Activated T-helper 1 cell treated with anti-CD3 and anti-CD28 coated beads, Interleukin-12 subunit alpha, Interleukin-12 subunit beta, Interleukin-2, Interleukin-4 antibody, amounts not matched to agents 30 ng/mL and 10 ng/mL and 1 ng/mL, durations not matched to agents 14 hours and 24 hours and 36 hours (primary cell): ENCODE results near the gene AMER3. TPM values are rescaled to one million over a fixed set of nuclear protein-coding genes. Genes with fewer than 3 reads are reported as not detected.

Experiments used
- DNase-seq: peaks from one replicate; pipeline ENCODE4 v3.0.0; 2021; ENCODE audit warnings: low spot score
- H3K27ac Mint-ChIP-seq: one replicate; pipeline ENCODE4 v1.8.0; 2021; ENCODE audit warnings: mild to moderate bottlenecking, mixed read lengths
- H3K27me3 Mint-ChIP-seq: one replicate; pipeline ENCODE4 v1.8.0; 2022; ENCODE audit warnings: mild to moderate bottlenecking, moderate library complexity, mixed read lengths; ENCODE audit not compliant: insufficient read depth
- H3K36me3 Mint-ChIP-seq: one replicate; pipeline ENCODE4 v1.8.0; 2021; ENCODE audit warnings: low read depth, mixed read lengths
- H3K4me1 Mint-ChIP-seq: one replicate; pipeline ENCODE4 v1.8.0; 2021; ENCODE audit warnings: low read depth, mixed read lengths
- H3K4me3 Mint-ChIP-seq: one replicate; pipeline ENCODE4 v1.8.0; 2021; ENCODE audit warnings: mild to moderate bottlenecking, moderate library complexity, mixed read lengths
- H3K9me3 Mint-ChIP-seq: one replicate; pipeline ENCODE4 v1.8.0; 2021; ENCODE audit warnings: mixed read lengths
- intact Hi-C: fragments of 100-400 bp; cut with micrococcal nuclease; formaldehyde crosslinking; loops from one replicate; pipeline ENCODE4 v1.15.1; 2024
- total RNA-seq: library from RNA; stranded (reverse); gene quantifications from 2 replicates; pipeline ENCODE4 v1.2.3, GENCODE V29; 2022

The AMER3 gene
- total RNA-seq, 1 donor from 2014 or later = not detected

GRCh38 chr2:130759906-130760753 is 4.8 kb downstream of the AMER3 start:
- Mint-ChIP-seq H3K9me3 (no peaks in the 10 kb centered on the region), H3K36me3 (no peaks in the 10 kb centered on the region), H3K4me3 (no peak overlapping the region), H3K4me1 (no peaks in the 10 kb centered on the region), H3K27ac (no peak overlapping the region), H3K27me3 (peaks cover 27% of the 10 kb centered on the region)
- intact Hi-C loops = no loop called here
- DNase-seq = no peak

DNA sequence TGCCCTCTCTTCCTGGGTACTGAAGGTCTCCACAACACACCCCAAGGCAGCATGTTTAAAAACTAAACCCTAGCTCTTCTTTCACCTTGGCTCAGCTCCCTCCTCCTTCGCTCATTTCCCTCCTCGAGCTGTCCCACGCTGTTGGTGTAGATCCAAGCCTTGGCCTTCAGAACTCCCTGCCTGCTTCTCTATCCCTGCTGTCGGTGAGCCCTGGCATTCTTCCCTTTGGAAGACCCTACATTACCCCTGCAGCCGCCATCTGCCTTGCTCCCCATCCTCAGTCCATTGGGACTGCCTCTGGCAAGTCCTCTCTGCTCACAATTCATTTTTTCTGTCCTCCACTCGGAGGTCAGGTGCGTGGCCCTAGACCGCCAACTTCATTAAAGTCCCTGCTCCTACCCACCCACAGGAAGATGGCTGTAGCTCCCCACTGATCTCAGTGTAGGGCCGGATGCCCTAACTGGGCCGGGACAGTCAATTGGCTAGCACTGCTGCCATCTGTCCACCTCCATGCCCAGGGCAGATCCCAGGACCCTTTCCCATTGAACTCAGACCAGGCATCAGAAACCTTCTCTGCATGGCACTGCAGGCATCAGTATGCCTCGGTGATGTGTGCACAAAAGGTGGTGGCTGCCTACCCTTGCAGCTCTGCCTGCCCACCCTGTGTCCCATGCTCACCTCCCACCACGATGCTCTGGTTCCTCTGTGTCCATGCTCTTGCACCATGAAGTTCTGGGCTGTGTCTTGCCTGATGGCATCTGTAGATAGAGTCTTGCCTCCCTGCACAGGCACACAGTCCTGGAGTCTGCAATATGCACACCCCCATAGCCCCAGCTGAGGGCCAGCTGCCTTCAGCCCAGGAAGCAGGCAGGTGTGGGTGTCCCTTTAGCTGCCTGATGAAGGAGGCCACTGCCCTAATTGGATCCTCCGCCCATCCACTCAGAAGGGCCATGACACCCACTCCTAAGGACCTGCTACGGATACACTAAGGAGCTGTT is 5.7 kb downstream of the AMER3 start:
- Mint-ChIP-seq H3K36me3 (no peaks in the 10 kb centered on the region), H3K4me3 (no peak overlapping the region), H3K4me1 (no peaks in the 10 kb centered on the region), H3K27me3 (peaks cover 22% of the 10 kb centered on the region), H3K9me3 (no peaks in the 10 kb centered on the region), H3K27ac (no peak overlapping the region)
- DNase-seq = no peak
- intact Hi-C loops = no loop called here

DNA sequence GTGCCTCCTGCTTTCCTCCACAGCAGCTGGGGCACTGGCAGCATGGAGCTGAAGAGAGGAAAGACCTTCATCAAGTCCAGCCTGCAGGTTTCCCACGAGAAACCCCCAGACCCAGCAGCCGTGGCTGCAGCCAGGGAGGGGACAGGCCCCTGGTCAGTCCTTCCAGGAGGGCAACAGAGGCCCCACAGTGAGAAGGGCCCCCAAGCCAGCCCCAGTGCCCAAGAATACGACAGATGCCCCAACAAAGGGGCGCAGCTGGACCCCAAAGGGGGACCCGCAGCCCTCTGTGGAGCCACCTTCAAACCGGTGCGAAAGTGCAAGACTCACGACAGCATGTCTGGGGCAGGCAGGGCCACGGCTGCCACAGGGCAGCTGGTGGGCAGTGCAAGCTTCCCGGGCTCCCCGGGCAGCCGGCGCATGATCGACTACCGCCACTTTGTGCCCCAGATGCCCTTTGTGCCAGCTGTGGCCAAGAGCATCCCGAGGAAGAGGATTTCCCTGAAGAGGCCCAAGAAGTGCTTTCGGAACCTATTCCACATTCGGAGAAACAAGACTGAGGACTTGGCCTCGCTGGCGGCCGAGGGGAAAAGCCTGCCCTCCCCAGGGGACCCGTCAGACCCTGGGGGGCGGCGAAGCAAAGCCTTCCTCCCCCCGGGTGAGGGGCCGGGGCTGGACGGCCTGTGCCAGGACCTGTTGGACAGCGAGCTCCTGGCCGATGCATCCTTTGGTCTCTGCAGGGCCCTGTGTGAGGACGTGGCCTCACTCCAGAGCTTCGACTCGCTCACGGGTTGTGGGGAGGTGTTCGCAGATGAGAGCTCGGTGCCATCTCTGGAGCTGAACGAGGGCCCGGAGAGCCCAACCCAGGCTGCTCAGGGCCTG is 6.9 kb downstream of the AMER3 start:
- no peaks in the 10 kb centered on the region for H3K9me3 Mint-ChIP-seq
- no peak overlapping the region for H3K27ac Mint-ChIP-seq
- no peaks in the 10 kb centered on the region for H3K4me1 Mint-ChIP-seq
- H3K36me3 Mint-ChIP-seq = no peaks in the 10 kb centered on the region
- intact Hi-C loops = no loop called here
- no peak for DNase-seq
- H3K27me3 Mint-ChIP-seq = peaks cover 18% of the 10 kb centered on the region
- no peak overlapping the region for H3K4me3 Mint-ChIP-seq

GRCh38 chr2:130762910-130763385 is 7.6 kb downstream of the AMER3 start:
- DNase-seq = no peak
- H3K4me1 Mint-ChIP-seq = no peaks in the 10 kb centered on the region
- no peak overlapping the region for H3K27ac Mint-ChIP-seq
- intact Hi-C loops = no loop called here
- no peaks in the 10 kb centered on the region for H3K36me3 Mint-ChIP-seq
- H3K4me3 Mint-ChIP-seq = no peak overlapping the region
- no peaks in the 10 kb centered on the region for H3K9me3 Mint-ChIP-seq
- H3K27me3 Mint-ChIP-seq = peaks cover 12% of the 10 kb centered on the region

- intact Hi-C loops = no loop called here
- DNase-seq = no peak
- peaks cover 12% of the 10 kb centered on the region for H3K27me3 Mint-ChIP-seq
- H3K4me1 Mint-ChIP-seq = no peaks in the 10 kb centered on the region
- no peak overlapping the region for H3K4me3 Mint-ChIP-seq
- H3K9me3 Mint-ChIP-seq = no peaks in the 10 kb centered on the region
- no peaks in the 10 kb centered on the region for H3K36me3 Mint-ChIP-seq
- H3K27ac Mint-ChIP-seq = no peak overlapping the region
These were observed 8.1 kb downstream of the AMER3 start for GRCh38 chr2:130763405-130763804.

DNA sequence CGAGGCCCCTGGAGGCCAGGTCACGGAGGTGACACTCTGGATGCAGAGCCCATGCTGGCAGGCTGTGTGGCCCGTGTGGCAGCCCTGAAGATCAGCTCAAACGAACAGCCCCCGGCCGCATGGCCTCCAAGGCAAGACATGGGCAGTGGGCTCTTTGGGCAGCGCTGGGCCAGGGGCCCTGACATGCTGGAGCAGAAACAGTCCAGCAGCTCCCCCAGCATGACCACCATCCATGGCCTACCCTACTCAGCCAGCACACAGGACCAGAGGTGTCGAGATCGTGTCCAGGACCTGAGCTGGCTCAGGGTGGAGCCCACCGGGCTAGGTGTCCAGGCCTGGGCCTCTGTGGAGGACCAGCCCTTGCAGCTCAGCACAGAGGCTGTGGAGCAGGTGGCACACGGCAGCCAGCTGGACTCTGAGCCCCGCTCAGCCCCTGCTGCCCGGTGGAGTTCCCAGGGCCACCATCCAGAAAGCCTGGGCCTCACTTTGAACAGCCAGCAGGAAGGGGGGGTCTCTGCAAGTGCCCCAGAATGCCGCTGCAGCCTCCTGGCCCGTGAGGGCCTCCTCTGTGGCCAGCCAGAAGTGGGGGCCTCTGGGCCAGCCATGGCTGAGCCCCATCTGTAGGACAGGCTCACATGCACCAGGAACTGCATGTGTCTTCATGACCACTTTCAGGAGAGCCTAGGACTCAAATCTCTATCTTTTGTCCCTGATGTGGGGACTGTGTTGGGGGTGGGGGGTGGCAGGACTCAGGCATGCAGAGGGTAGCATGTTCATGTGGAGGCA is 8.9 kb downstream of the AMER3 start:
- no peaks in the 10 kb centered on the region for H3K9me3 Mint-ChIP-seq
- no peak overlapping the region for H3K27ac Mint-ChIP-seq
- intact Hi-C loops = no loop called here
- no peak overlapping the region for H3K4me3 Mint-ChIP-seq
- no peaks in the 10 kb centered on the region for H3K36me3 Mint-ChIP-seq
- H3K4me1 Mint-ChIP-seq = no peaks in the 10 kb centered on the region
- H3K27me3 Mint-ChIP-seq = peaks cover 9% of the 10 kb centered on the region
- DNase-seq = no peak

DNA sequence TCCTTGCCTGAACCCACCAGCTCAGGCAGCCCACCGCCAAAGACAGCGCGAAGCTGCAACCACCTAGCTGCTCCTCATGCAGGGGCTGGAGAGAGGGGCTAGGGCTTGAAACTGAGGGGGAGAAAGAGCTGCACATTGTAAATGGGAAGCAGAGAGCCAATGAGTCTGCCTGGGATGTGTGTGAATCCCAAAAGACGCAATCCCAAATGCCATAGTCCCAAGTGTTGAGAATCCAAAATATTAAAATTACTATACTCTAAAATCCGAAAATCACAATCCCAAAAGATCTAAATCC is 9.4 kb downstream of the AMER3 start:
- DNase-seq = no peak
- Mint-ChIP-seq H3K9me3 (no peaks in the 10 kb centered on the region), H3K4me1 (no peaks in the 10 kb centered on the region), H3K4me3 (no peak overlapping the region), H3K27me3 (peaks cover 9% of the 10 kb centered on the region), H3K36me3 (no peaks in the 10 kb centered on the region), H3K27ac (no peak overlapping the region)
- intact Hi-C loops = no loop called here

DNA sequence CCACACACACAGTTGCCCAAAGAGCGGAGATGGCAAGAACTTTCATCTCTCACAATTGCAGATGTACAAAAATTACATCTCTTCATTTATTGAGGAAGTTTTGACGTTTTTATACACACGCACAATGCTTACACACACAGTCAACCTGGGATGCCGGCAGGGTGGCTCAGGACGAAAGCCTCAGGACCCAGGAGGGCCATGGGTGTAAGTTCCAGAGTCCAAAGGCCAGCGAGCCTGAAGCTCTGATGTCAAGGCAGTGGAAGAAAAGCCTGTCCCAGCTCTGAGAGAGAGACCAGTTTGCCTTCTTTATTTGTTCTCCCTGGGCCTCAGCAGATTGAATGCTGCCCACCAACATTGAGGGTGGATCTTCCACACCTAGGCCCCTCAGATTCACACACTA is 10.1 kb downstream of the AMER3 start:
- no peak overlapping the region for H3K27ac Mint-ChIP-seq
- intact Hi-C loops = no loop called here
- no peak for DNase-seq
- H3K4me3 Mint-ChIP-seq = no peak overlapping the region
- peaks cover 9% of the 10 kb centered on the region for H3K27me3 Mint-ChIP-seq
- no peaks in the 10 kb centered on the region for H3K9me3 Mint-ChIP-seq
- no peaks in the 10 kb centered on the region for H3K36me3 Mint-ChIP-seq
- no peaks in the 10 kb centered on the region for H3K4me1 Mint-ChIP-seq

GRCh38 chr2:130766037-130766436 is 10.7 kb downstream of the AMER3 start:
- intact Hi-C loops = no loop called here
- H3K4me3 Mint-ChIP-seq = no peak overlapping the region
- peaks cover 6% of the 10 kb centered on the region for H3K27me3 Mint-ChIP-seq
- DNase-seq = no peak
- H3K4me1 Mint-ChIP-seq = no peaks in the 10 kb centered on the region
- no peaks in the 10 kb centered on the region for H3K36me3 Mint-ChIP-seq
- H3K27ac Mint-ChIP-seq = no peak overlapping the region
- H3K9me3 Mint-ChIP-seq = no peaks in the 10 kb centered on the region

DNA sequence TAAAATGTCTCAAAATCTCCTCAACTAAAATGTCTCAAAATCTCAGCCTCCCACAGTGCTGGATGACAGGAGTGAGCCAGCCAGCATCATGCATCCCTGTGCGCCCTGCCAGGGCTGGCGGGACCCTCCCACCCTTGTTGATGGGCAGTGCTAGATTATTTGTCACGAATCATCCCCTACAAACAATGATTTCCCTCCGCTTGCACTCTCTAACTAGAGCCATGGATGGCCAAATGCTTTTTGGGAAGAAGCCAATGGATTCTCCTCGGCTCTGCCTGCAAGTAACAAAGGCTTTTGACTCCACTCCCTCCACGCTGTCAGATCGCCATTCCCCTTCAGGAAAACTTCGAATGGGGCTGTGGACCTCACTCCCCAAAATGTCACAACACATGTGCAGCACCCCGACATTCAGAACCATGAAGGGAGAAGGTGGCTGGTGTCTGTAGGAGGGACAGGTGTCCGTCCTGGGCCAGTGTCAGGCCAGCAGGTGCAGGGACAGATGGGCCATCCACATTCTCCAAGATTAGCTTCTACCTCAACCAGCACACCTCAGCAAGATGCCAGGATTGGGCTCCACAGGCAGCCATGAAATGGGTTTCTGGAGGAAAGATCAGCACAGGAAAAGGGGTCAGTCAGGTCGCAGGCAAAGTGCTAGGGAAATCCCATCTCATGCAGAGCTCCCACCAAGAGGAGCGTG is 11.5 kb downstream of the AMER3 start:
- Mint-ChIP-seq H3K4me1 (no peaks in the 10 kb centered on the region), H3K4me3 (no peak overlapping the region), H3K36me3 (no peaks in the 10 kb centered on the region), H3K27ac (no peak overlapping the region), H3K27me3 (peaks cover 6% of the 10 kb centered on the region), H3K9me3 (no peaks in the 10 kb centered on the region)
- intact Hi-C loops = no loop called here
- no peak for DNase-seq

DNA sequence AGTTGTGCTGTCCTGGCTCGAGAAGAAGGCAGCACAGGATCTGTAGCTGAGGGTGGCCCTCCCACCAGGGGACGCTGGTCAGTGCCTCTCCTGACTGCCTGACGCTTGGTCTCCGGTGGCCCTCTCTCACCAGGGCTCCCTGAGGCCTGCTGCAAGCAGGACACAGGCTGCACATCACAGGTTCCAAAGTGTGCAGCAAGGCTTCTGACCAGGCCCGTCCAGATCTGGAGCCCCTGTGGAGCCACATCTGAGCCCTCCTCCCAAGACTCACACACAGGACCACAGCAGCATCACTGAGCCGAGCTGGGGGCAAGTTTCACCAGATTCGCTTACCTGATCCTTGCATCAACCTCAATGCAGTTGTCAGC is 12.1 kb downstream of the AMER3 start:
- no peaks in the 10 kb centered on the region for H3K9me3 Mint-ChIP-seq
- H3K36me3 Mint-ChIP-seq = no peaks in the 10 kb centered on the region
- peaks cover 6% of the 10 kb centered on the region for H3K27me3 Mint-ChIP-seq
- H3K4me3 Mint-ChIP-seq = no peak overlapping the region
- no peaks in the 10 kb centered on the region for H3K4me1 Mint-ChIP-seq
- no peak for DNase-seq
- intact Hi-C loops = no loop called here
- no peak overlapping the region for H3K27ac Mint-ChIP-seq
